K562 treated with DMSO at 1 percent for 4 hours (cell line): ENCODE results near the gene CHD2. TPM values are rescaled to one million over a fixed set of nuclear protein-coding genes. Genes with fewer than 3 reads are reported as not detected.

Experiments used
- total RNA-seq: library from RNA; unstranded; fragments of 300-600 nt; gene quantifications from 2 replicates; pipeline ENCODE4 v1.2.3, GENCODE V29; 2022; ENCODE audit not compliant: insufficient read depth

CHD2 gene
- 39.8 and 45.2 TPM in 2 replicates for total RNA-seq

GRCh38 chr15:92899948-92900730, at the start of gene CHD2:
TSS of gene CHD2 (plus strand) at chr15:92900324. CDS start at chr15:92901238, 914 bp downstream.

Other genes starting within 250 kb of the CHD2 start
- gene FAM174B, start 244.5 kb upstream of the CHD2 start, total RNA-seq: 0.43 and 0.98 TPM in 2 replicates
- 0.07 TPM in 1 of 2 replicates, not detected in the other for gene RGMA, start 188.9 kb downstream of the CHD2 start, total RNA-seq